Thoracic aorta (tissue), 2 donors: Measurements from ENCODE around the gene CYB561A3. TPM values are rescaled to one million over a fixed set of nuclear protein-coding genes. Genes with fewer than 3 reads are reported as not detected.
A peak's percentile ranks its signal among the peaks of the same experiment; 100 is the strongest.

ENCODE experiments used
- ATAC-seq: fragments of 150-250 bp; one replicate; pipeline ENCODE4 v1.8.0; 2017; ENCODE audit warnings: low read depth; ENCODE audit not compliant: insufficient number of reproducible peaks, low FRiP score
- DNase-seq: peaks from one replicate; pipeline ENCODE4 v3.0.0-alpha.2; 2020; ENCODE audit warnings: low spot score
- H3K27ac ChIP-seq, 2 donors: fragments of 200-600 bp; sonication (generic); 1 replicate in 1 of 2; 2 replicates in 1 of 2; pipeline ENCODE4 v1.5.1; 2016; ENCODE audit warnings: mild to moderate bottlenecking in 2 of 2, moderate library complexity in 2 of 2
- H3K27me3 ChIP-seq: fragments of 200-600 bp; sonication (generic); replicated peaks from 2 replicates; pipeline ENCODE4 v1.6.0; 2016; ENCODE audit warnings: mild to moderate bottlenecking; ENCODE audit not compliant: insufficient read depth
- H3K36me3 ChIP-seq: fragments of 200-600 bp; sonication (generic); one replicate; pipeline ENCODE4 v1.5.1; 2016
- H3K4me1 ChIP-seq, 2 donors: fragments of 200-600 bp; sonication (generic); 1 replicate in 1 of 2; 2 replicates in 1 of 2; pipeline versions ENCODE4 v1.5.1 to v1.6.0; 2016; ENCODE audit warnings: low read depth in 2 of 2, mild to moderate bottlenecking in 1 of 2; ENCODE audit not compliant: control insufficient read depth in 1 of 2
- H3K4me3 ChIP-seq: fragments of 200-600 bp; sonication (generic); 2 replicates; pipeline ENCODE4 v1.5.1; 2016; ENCODE audit warnings: mild to moderate bottlenecking
- H3K9me3 ChIP-seq: fragments of 200-600 bp; sonication (generic); 2 replicates; pipeline ENCODE4 v1.5.1; 2016
- total RNA-seq, 2 donors: library from RNA; depleted of rRNA; stranded (reverse); fragments of >200 nt; gene quantifications; one replicate each; pipeline versions ENCODE4 v1.1.0 to v1.2.3, GENCODE V29; 2016
- TF ChIP-seq, protein P1 (sequence below): fragments of 200-600 bp; sonication (generic); IDR thresholded peaks from one replicate; pipeline ENCODE4 v1.5.1; 2019; ENCODE audit warnings: antibody characterized with exemption

Gene CYB561A3
- total RNA-seq, 2 donors from 2014 or later, result 37.1 to 80.8 TPM

DNA sequence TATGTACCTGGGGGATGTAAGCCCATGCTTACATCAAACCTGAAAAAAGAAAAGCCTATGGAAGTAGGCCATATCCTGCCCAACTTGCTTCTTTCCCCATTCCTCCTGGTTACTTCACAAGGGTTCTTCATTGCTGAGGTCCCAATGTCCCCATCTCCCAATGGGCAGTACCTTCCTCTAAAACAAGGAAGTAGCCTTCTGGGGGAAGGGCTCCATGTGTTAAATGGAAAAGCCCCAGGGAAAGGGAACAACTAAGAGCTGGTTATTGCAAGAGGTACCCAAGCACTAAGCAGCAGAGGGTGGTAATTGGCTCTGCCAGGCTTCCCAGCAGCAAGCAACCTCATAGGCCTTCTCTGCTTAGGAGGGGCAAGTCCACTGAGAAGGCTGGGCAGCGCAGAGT lies 42.0 kb upstream of the CYB561A3 start:
- Histone ChIP-seq H3K36me3 (peaks cover 54% of the 10 kb centered on the region), H3K27me3 (no peaks in the 10 kb centered on the region), H3K4me1 (no peaks in the 10 kb centered on the region), H3K27ac (no peak overlapping the region), H3K4me3 (no peak overlapping the region), H3K9me3 (no peaks in the 10 kb centered on the region)
- TF ChIP-seq, protein P1, sequence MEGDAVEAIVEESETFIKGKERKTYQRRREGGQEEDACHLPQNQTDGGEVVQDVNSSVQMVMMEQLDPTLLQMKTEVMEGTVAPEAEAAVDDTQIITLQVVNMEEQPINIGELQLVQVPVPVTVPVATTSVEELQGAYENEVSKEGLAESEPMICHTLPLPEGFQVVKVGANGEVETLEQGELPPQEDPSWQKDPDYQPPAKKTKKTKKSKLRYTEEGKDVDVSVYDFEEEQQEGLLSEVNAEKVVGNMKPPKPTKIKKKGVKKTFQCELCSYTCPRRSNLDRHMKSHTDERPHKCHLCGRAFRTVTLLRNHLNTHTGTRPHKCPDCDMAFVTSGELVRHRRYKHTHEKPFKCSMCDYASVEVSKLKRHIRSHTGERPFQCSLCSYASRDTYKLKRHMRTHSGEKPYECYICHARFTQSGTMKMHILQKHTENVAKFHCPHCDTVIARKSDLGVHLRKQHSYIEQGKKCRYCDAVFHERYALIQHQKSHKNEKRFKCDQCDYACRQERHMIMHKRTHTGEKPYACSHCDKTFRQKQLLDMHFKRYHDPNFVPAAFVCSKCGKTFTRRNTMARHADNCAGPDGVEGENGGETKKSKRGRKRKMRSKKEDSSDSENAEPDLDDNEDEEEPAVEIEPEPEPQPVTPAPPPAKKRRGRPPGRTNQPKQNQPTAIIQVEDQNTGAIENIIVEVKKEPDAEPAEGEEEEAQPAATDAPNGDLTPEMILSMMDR, result no peak
- ATAC-seq, result no peak
- DNase-seq, result no peak

DNA sequence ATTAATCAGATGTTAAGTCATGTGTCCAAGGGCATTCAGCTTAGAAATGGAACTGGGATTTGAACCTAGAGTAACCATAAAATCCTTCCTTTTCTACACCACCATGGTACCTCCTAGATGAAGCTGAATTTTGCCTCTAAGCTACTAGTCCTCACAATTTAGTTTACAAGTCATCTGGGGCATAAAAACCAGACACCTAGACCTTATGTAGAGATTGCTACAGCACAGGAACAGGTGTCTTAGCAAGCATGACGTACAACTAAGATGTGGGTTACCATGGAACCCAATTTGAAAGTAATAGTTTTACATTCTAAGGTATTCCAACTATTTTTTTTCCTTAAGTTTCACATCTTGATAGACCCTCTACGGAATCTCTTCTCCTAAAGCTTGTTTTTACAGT lies 39.9 kb upstream of the CYB561A3 start:
- TF ChIP-seq, protein P1, result no peak
- Histone ChIP-seq H3K27ac (no peak overlapping the region), H3K36me3 (peaks cover 38% of the 10 kb centered on the region), H3K9me3 (no peaks in the 10 kb centered on the region), H3K4me1 (no peaks in the 10 kb centered on the region), H3K4me3 (no peak overlapping the region), H3K27me3 (no peaks in the 10 kb centered on the region)
- no peak for ATAC-seq
- DNase-seq, result no peak

DNA sequence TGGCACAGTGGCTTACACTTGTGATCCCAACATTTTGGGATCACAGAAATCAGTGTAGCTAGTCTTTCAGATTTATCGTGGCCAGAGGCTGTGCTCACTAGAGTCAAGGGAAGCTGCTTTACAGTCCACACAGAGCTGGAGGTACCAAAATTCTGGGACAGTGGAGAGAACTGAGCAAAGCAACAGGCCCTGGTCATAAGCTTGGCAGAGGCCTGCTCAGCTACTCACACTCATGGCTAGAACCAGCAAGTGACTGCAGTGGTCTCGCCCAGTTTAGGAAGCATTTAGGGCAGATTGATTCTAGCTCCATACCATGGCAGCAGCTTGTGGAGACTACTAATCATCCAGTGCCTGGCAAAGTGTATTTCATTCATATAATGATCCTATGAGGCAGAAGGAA lies 39.5 kb upstream of the CYB561A3 start:
- TF ChIP-seq, protein P1, result no peak
- ATAC-seq (no peak), DNase-seq (no peak)
- Histone ChIP-seq H3K9me3 (no peaks in the 10 kb centered on the region), H3K27me3 (no peaks in the 10 kb centered on the region), H3K4me1 (no peaks in the 10 kb centered on the region), H3K4me3 (no peak overlapping the region), H3K36me3 (peaks cover 36% of the 10 kb centered on the region), H3K27ac (no peak overlapping the region)

DNA sequence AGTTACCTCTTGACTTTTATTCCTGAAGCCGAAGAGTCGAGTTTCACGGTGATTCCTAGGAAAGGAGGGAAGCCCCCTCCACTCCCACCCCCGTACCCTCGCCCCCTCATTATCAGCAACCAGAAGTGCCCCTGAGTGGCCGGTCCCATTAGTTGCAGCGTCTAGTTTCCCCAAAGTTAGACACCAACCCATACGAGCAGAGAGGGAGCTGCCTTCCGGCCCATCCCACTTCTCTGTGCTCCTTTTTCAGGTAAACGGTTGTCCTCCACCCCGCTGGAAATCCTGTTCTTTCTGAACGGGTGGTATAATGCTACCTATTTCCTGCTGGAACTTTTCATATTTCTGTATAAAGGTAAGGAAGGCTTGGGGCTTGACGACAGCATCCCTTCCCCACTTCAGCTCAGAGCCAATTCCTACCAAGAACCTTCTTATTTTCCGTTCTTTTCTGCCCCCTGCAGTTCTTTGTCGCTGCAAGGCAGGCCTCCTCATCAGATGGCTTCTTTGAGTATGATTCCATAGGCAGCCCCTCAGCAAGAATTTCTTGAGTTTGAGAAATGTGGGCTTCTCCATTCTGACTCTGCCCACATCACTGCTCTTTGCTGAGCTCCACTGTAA lies 31.4 kb upstream of the CYB561A3 start:
- peaks cover 5% of the 10 kb centered on the region for H3K36me3 ChIP-seq
- ATAC-seq (no peak), DNase-seq (no peak)
- peak overlapping the region; percentile 93 for H3K4me3 ChIP-seq
- no peaks in the 10 kb centered on the region for H3K27me3 ChIP-seq
- no peaks in the 10 kb centered on the region for H3K9me3 ChIP-seq
- H3K4me1 ChIP-seq, result peaks cover 0 to 19% of the 10 kb centered on the region in 2 donors
- H3K27ac ChIP-seq, result peak overlapping the region; percentile 71 to 73
- TF ChIP-seq, protein P1, result no peak

DNA sequence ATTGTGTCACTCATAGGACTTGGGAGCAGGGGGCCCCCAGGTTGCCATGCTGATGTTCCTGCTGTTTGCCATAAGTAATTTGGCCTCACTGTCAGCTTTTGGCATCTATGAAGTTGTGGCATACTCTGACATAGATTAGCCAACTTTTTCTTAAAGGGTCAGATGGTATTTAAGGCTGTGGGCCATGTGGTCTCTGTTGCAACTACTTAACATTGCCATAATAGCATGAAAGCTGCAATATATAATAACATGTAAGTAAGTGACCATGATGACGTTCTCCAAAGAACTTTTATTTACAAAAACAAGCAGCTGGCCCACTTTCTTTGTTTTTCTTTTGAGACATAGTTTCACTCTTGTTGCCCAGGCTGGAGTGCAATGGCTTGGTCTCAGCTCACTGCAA lies 28.5 kb upstream of the CYB561A3 start:
- no peak for ATAC-seq
- Histone ChIP-seq H3K4me1 (peaks cover 0 to 19% of the 10 kb centered on the region in 2 donors), H3K9me3 (no peaks in the 10 kb centered on the region), H3K27me3 (no peaks in the 10 kb centered on the region), H3K27ac (no peak overlapping the region), H3K36me3 (no peaks in the 10 kb centered on the region), H3K4me3 (no peak overlapping the region)
- TF ChIP-seq, protein P1, result no peak
- no peak for DNase-seq
